GM19023 (cell line): ENCODE data around the gene PPP1R12A.
"Not testable (repeated sequence)": the region's sequence is repeated elsewhere in the genome, so short reads cannot be mapped to it uniquely, and the experiment has no call there.

Source experiments
- ATAC-seq: cut with Tn5 transposase; IDR thresholded peaks from one replicate; pipeline ENCODE4 v1.9.1; 2021; ENCODE audit warnings: mild to moderate bottlenecking, moderate library complexity; ENCODE audit not compliant: unreplicated experiment

Gene PPP1R12A

GRCh38 chr12:79935021-79935623 lies at the start of gene PPP1R12A:
Gene PPP1R12A (minus strand): TSS chr12:79935097. CDS start chr12:79934931, 166 bp downstream.
- peak; percentile 94 for ATAC-seq

- ATAC-seq, result no peak
Measured at GRCh38 chr12:79983986-79984620, 49.2 kb upstream of the PPP1R12A start.

- ATAC-seq, result no peak
Measured at GRCh38 chr12:79983492-79983891, 48.6 kb upstream of the PPP1R12A start.

- ATAC-seq, result no peak
Measured at GRCh38 chr12:79982086-79983062, 47.5 kb upstream of the PPP1R12A start.

- ATAC-seq, result no peak
Measured at GRCh38 chr12:79978692-79979091, 43.8 kb upstream of the PPP1R12A start.

- ATAC-seq, result not testable (repeated sequence)
Measured at GRCh38 chr12:79977856-79978460, 43.1 kb upstream of the PPP1R12A start.

- ATAC-seq, result no peak
Measured at GRCh38 chr12:79975143-79975542, 40.2 kb upstream of the PPP1R12A start.

GRCh38 chr12:79973801-79974200 lies 38.9 kb upstream of the PPP1R12A start:
- no peak for ATAC-seq

- ATAC-seq, result no peak
Measured at GRCh38 chr12:79964100-79964627, 29.3 kb upstream of the PPP1R12A start.

GRCh38 chr12:79961411-79961810 lies 26.5 kb upstream of the PPP1R12A start:
- ATAC-seq, result no peak

GRCh38 chr12:79959484-79959883 lies 24.6 kb upstream of the PPP1R12A start:
- no peak for ATAC-seq

GRCh38 chr12:79956896-79957295 lies 22.0 kb upstream of the PPP1R12A start:
- no peak for ATAC-seq

GRCh38 chr12:79955561-79955960 lies 20.7 kb upstream of the PPP1R12A start:
- no peak for ATAC-seq

- ATAC-seq, result no peak
Measured at GRCh38 chr12:79954037-79954610, 19.2 kb upstream of the PPP1R12A start.

GRCh38 chr12:79949098-79949497 lies 14.2 kb upstream of the PPP1R12A start:
- ATAC-seq, result no peak

- no peak for ATAC-seq
Measured at GRCh38 chr12:79945433-79945832, 10.5 kb upstream of the PPP1R12A start.

GRCh38 chr12:79944565-79944964 lies 9.7 kb upstream of the PPP1R12A start:
- ATAC-seq, result no peak

GRCh38 chr12:79942846-79943245 lies 7.9 kb upstream of the PPP1R12A start:
- ATAC-seq, result not testable (repeated sequence)

- ATAC-seq, result no peak
Measured at GRCh38 chr12:79939728-79940310, 4.9 kb upstream of the PPP1R12A start.

- ATAC-seq, result no peak
Measured at GRCh38 chr12:79938843-79939242, 3.9 kb upstream of the PPP1R12A start.
